Mammary epithelial cell (primary cell): ENCODE measurements around the gene ABCB9.

Source experiments
- CTCF ChIP-seq, 2 donors: IDR thresholded peaks in 1 of 2; conservative IDR thresholded peaks in 1 of 2; 2 replicates each; pipeline ENCODE4 v1.5.1; 2011 to 2012; ENCODE audit warnings: inconsistent platforms in 2 of 2, low read length in 2 of 2, mild to moderate bottlenecking in 2 of 2, control low read depth in 1 of 2, low read depth in 1 of 2; ENCODE audit not compliant: insufficient read depth in 1 of 2; ENCODE audit errors: extremely low read depth in 1 of 2
- EZH2 ChIP-seq: IDR thresholded peaks from 2 replicates; pipeline ENCODE4 v1.6.1; 2012; ENCODE audit warnings: low read length, inconsistent platforms, borderline replicate concordance

GRCh38 chr12:122903693-122904034 lies 62.6 kb downstream of the ABCB9 start:
- TF ChIP-seq CTCF (conservative IDR thresholded peaks at IDR 0.05 in 1 of 2, IDR thresholded peaks at IDR 0.05 in 1 of 2; ENCODE audit: extremely low read depth in 1 of 2, insufficient read depth in 1 of 2, low read depth in 1 of 2, low read length in 2 of 2) (no peak), EZH2 (no peak)
